GM19455 (cell line): ENCODE data around the gene ITFG1.
A peak's percentile ranks its signal among the peaks of the same experiment; 100 is the strongest.
"Not testable (repeated sequence)": the region's sequence is repeated elsewhere in the genome, so short reads cannot be mapped to it uniquely, and the experiment has no call there.

Source experiments
- ATAC-seq: cut with Tn5 transposase; IDR thresholded peaks from one replicate; pipeline ENCODE4 v1.9.1; 2021; ENCODE audit not compliant: unreplicated experiment

The ITFG1 gene

GRCh38 chr16:47424846-47425245, 36.0 kb downstream of the ITFG1 start:
- ATAC-seq: no peak

GRCh38 chr16:47416869-47417268, 44.0 kb downstream of the ITFG1 start:
- no peak for ATAC-seq

- no peak for ATAC-seq
These were observed 47.8 kb downstream of the ITFG1 start for GRCh38 chr16:47413041-47413440.

- ATAC-seq: no peak
These were observed 52.4 kb downstream of the ITFG1 start for GRCh38 chr16:47408491-47408890.

GRCh38 chr16:47395733-47396498, 64.9 kb downstream of the ITFG1 start:
- ATAC-seq: no peak

GRCh38 chr16:47392081-47392480, 68.8 kb downstream of the ITFG1 start:
- ATAC-seq: peak; percentile 78

GRCh38 chr16:47388705-47389104, 72.2 kb downstream of the ITFG1 start:
- no peak for ATAC-seq

GRCh38 chr16:47387026-47387734, 73.7 kb downstream of the ITFG1 start:
- ATAC-seq: no peak

- no peak for ATAC-seq
These were observed 74.6 kb downstream of the ITFG1 start for GRCh38 chr16:47386201-47386718.

GRCh38 chr16:47382362-47382761, 78.5 kb downstream of the ITFG1 start:
- ATAC-seq: no peak

- ATAC-seq: no peak
These were observed 83.7 kb downstream of the ITFG1 start for GRCh38 chr16:47377154-47377553.

- ATAC-seq: no peak
These were observed 85.4 kb downstream of the ITFG1 start for GRCh38 chr16:47375423-47375822.

GRCh38 chr16:47374629-47375028, 86.2 kb downstream of the ITFG1 start:
- ATAC-seq: no peak

- ATAC-seq: no peak
These were observed 89.4 kb downstream of the ITFG1 start for GRCh38 chr16:47371271-47372014.

- ATAC-seq: no peak
These were observed 90.3 kb downstream of the ITFG1 start for GRCh38 chr16:47370536-47370935.

- ATAC-seq: no peak
These were observed 94.6 kb downstream of the ITFG1 start for GRCh38 chr16:47366228-47366627.

- no peak for ATAC-seq
These were observed 97.1 kb downstream of the ITFG1 start for GRCh38 chr16:47363761-47364160.

GRCh38 chr16:47359478-47359877, 101.4 kb downstream of the ITFG1 start:
- no peak for ATAC-seq

- ATAC-seq: no peak
These were observed 102.0 kb downstream of the ITFG1 start for GRCh38 chr16:47358816-47359215.

- ATAC-seq: not testable (repeated sequence)
These were observed 111.8 kb downstream of the ITFG1 start for GRCh38 chr16:47349029-47349428.

GRCh38 chr16:47347021-47347696, 113.7 kb downstream of the ITFG1 start:
- not testable (repeated sequence) for ATAC-seq
